ENCODE measurements around the gene CERS4. TPM values are rescaled to one million over a fixed set of nuclear protein-coding genes. Genes with fewer than 3 reads are reported as not detected.

CERS4 gene
- total RNA-seq, 2 donors from 2014 or later = 23.2 to 28.8 TPM

GRCh38 chr19:8307400-8307964 lies 98.3 kb downstream of the CERS4 start:
- DNase-seq (ENCODE audit: low spot score) = peak; percentile 74
- intact Hi-C loops (cut with DNase I) = no loop called here

- intact Hi-C loops (cut with DNase I) = no loop called here
- peak; percentile 97 for DNase-seq (ENCODE audit: low spot score)
Observed at GRCh38 chr19:8307965-8308866, 99.0 kb downstream of the CERS4 start, which contains the start of gene CD320. TSS of gene CD320 (minus strand) at chr19:8308358. CDS start at chr19:8308290, 68 bp downstream.

- peak; percentile 52 for DNase-seq (ENCODE audit: low spot score)
- intact Hi-C loops (cut with DNase I) = no loop called here
Observed at GRCh38 chr19:8308891-8309291, 99.7 kb downstream of the CERS4 start.

GRCh38 chr19:8310342-8311055 lies 101.3 kb downstream of the CERS4 start:
- intact Hi-C loops (cut with DNase I) = no loop called here
- DNase-seq (ENCODE audit: low spot score) = peak; percentile 46

- peak; percentile 75 for DNase-seq (ENCODE audit: low spot score)
- intact Hi-C loops (cut with DNase I) = no loop called here
Observed at GRCh38 chr19:8311461-8312260, 102.5 kb downstream of the CERS4 start.

Other genes starting within 250 kb of the CERS4 start
- gene ELAVL1, start 203.7 kb upstream of the CERS4 start, total RNA-seq = 10 to 100 TPM; 49.9 to 50.7 TPM
- gene CCL25, start 156.6 kb upstream of the CERS4 start, total RNA-seq = not detected
- not detected for gene FBN3, start 59.8 kb upstream of the CERS4 start, total RNA-seq
- 10 to 100 TPM; 29.2 to 31.6 TPM for gene CD320, start 99.0 kb downstream of the CERS4 start, total RNA-seq
- 10 to 100 TPM; 29.8 to 31.2 TPM for gene NDUFA7, start 112.0 kb downstream of the CERS4 start, total RNA-seq
- gene RPS28, start 112.1 kb downstream of the CERS4 start, total RNA-seq = 100 to 1,000 TPM; 798 to 911 TPM
- 10 to 100 TPM; 11.0 to 22.5 TPM for gene KANK3, start 133.9 kb downstream of the CERS4 start, total RNA-seq
- 10 to 100 TPM; 10.4 to 95.3 TPM for gene ANGPTL4, start 154.8 kb downstream of the CERS4 start, total RNA-seq
- 10 to 100 TPM; 83.1 to 86.9 TPM for gene RAB11B, start 181.0 kb downstream of the CERS4 start, total RNA-seq
- gene MARCHF2, start 203.9 kb downstream of the CERS4 start, total RNA-seq = 10 to 100 TPM; 50.3 to 57.6 TPM
- 100 to 1,000 TPM; 118 to 119 TPM for gene HNRNPM, start 235.6 kb downstream of the CERS4 start, total RNA-seq

Measured in posterior vena cava (tissue), 2 donors.